ENCODE data around the gene TNFAIP8. TPM values are rescaled to one million over a fixed set of nuclear protein-coding genes. Genes with fewer than 3 reads are reported as not detected.

The TNFAIP8 gene
- total and polyA plus RNA-seq, 10 of the 15 experiments (the other 5 are each of a cell fraction or from before 2014, with no cell fraction given): 124 to 324 (median 177) TPM

DNA sequence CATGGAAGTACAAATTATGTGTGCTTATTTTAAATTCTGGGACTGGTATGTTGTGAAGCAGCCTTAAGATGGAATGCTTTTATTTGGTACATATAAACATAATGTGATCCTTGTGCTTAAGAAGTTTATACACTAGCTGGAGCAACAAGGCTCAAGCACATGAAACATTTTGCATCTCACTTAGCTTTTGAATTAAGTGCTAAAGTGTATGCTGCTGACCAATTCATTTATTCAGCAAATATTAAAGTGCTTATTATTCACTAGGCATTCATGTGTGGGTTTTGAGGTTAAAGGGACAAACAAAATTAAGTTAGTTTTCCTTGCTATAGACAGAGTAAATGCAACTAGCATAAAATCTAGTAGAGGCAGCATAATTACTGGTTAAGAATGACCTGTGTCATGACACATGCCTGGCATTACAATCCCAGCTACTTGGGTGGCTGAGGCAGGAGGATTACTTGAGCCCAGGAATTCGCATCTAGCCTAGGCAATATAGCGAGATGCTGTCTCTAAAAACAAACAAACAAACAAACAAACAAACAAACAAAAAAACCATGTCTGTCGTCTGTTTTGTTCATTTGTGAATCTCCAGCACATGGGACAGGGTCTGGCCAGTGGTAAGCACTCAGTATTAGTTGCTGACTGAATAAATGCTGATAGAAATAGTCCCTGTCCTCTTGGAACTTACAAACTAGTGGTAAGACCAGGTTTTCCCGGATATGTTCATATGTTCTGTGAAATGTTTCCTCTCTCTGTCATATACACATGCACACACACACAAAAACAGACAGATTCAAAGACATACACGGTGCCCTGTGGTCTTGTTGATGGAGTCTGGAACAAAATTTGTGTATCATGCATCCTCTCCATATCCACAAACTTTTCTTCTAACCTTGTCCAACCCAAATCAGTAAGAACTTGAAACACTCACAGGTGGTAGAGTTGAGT, 41.9 kb upstream of the TNFAIP8 start (continued):
- TF ChIP-seq, protein P1, sequence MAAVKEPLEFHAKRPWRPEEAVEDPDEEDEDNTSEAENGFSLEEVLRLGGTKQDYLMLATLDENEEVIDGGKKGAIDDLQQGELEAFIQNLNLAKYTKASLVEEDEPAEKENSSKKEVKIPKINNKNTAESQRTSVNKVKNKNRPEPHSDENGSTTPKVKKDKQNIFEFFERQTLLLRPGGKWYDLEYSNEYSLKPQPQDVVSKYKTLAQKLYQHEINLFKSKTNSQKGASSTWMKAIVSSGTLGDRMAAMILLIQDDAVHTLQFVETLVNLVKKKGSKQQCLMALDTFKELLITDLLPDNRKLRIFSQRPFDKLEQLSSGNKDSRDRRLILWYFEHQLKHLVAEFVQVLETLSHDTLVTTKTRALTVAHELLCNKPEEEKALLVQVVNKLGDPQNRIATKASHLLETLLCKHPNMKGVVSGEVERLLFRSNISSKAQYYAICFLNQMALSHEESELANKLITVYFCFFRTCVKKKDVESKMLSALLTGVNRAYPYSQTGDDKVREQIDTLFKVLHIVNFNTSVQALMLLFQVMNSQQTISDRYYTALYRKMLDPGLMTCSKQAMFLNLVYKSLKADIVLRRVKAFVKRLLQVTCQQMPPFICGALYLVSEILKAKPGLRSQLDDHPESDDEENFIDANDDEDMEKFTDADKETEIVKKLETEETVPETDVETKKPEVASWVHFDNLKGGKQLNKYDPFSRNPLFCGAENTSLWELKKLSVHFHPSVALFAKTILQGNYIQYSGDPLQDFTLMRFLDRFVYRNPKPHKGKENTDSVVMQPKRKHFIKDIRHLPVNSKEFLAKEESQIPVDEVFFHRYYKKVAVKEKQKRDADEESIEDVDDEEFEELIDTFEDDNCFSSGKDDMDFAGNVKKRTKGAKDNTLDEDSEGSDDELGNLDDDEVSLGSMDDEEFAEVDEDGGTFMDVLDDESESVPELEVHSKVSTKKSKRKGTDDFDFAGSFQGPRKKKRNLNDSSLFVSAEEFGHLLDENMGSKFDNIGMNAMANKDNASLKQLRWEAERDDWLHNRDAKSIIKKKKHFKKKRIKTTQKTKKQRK (IDR thresholded peaks at IDR 0.05; ENCODE audit: low read depth, low read length): no peak
- TF ChIP-seq ZNF622 (IDR thresholded peaks at IDR 0.05): no peak
- no peak for TF ChIP-seq LARP7 (IDR thresholded peaks at IDR 0.05)
- no peak for TF ChIP-seq WRNIP1 (IDR thresholded peaks at IDR 0.05; ENCODE audit: borderline replicate concordance, low read depth, low read length)
- TF ChIP-seq ESRRA (IDR thresholded peaks at IDR 0.05; ENCODE audit: low read length): no peak
- TF ChIP-seq TARDBP (IDR thresholded peaks at IDR 0.05; ENCODE audit: borderline replicate concordance): no peak
- no peak for TF ChIP-seq HDAC6 (IDR thresholded peaks at IDR 0.05; ENCODE audit: unreplicated experiment)

DNA sequence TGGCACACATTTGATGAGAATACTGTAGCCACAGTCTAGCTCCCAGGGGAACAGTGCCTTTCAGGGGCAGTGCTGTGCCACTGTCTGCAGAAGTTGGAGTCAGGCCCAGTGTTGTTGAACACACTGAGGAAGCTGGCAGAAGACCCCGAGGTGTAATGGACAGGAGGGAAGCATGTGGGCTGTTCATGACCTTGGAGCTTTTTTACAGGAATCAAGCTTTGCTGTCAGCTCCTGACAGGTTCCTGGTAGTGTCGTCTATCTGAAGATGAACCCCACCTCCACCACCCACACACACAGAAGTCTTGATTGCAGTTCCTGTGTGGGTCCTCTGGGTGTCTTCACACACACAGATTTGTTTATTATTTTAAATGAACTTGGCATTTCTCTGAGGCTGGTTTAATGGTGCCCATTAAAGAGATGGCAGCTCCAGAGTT, 40.3 kb upstream of the TNFAIP8 start:
- H3K9me3 ChIP-seq (replicated peaks; ENCODE audit: control insufficient read depth, insufficient read depth, low read length): no peaks in the 10 kb centered on the region
- peak; percentile 89 for ATAC-seq
- H4K20me1 ChIP-seq (ENCODE audit: control insufficient read depth, insufficient read depth): no peaks in the 10 kb centered on the region
- 0% methylated on average over 2 of the region's 2 CpGs for WGBS (ENCODE audit: insufficient coverage, insufficient replicate concordance, low lambda C conversion rate, missing lambda C conversion rate)
- H3K79me2 ChIP-seq (ENCODE audit: control insufficient read depth, insufficient read depth, low read length): peaks cover 83% of the 10 kb centered on the region
- BruUV-seq (replicated peaks): no TSS peak
- H2AFZ ChIP-seq (ENCODE audit: control insufficient read depth, low read depth, low read length): peak overlapping the region; percentile 70
- H3K4me2 ChIP-seq (ENCODE audit: control insufficient read depth, insufficient read depth): peak overlapping the region; percentile 46
- ChIA-PET SMC1A (ENCODE audit: uncharacterized antibody, unreplicated experiment) (interaction anchor here (0.6 to 19.0 kb wide), 45 partner anchors 8 to 332 kb away, joined by 3 to 393 read pairs (median 5); partner anchors contain the start of genes DMXL1, DTWD2 and TNFAIP8), CTCF (interaction anchor here (0.6 to 12.6 kb wide), 51 partner anchors 9 to 430 kb away, joined by 3 to 413 read pairs (median 6); partner anchors contain the start of genes DMXL1, DTWD2 and TNFAIP8), RAD21 (ENCODE audit: unreplicated experiment) (interaction anchor here (0.7 to 9.5 kb wide), 44 partner anchors 9 to 431 kb away, joined by 3 to 303 read pairs (median 6); partner anchors contain the start of genes DMXL1, DTWD2 and TNFAIP8), POLR2A (interaction anchor here (0.6 to 3.4 kb wide), 24 partner anchors 8 to 292 kb away, joined by 3 to 17 read pairs (median 4); partner anchors contain the start of gene TNFAIP8)
- intact Hi-C loops (cut with micrococcal nuclease; ENCODE audit: unreplicated experiment): loop anchor here (1.0 to 2.0 kb wide), 2 partner anchors 25 to 97 kb away; no protein-coding TSS in a partner anchor
- H3K4me3 ChIP-seq: no peak overlapping the region
- FAIRE-seq: peak; percentile 92
- H3K27ac ChIP-seq (ENCODE audit: control insufficient read depth, insufficient read depth): peak overlapping the region; percentile 68
- no peak overlapping the region for H3K9ac ChIP-seq (ENCODE audit: control insufficient read depth, insufficient read depth, low read length)
- in situ Hi-C loops (cut with MboI): no loop called here
- H3K27me3 ChIP-seq (replicated peaks in 1 of 2; ENCODE audit: control insufficient read depth in 2 of 2, insufficient read depth in 2 of 2, low read length in 1 of 2): no peaks in the 10 kb centered on the region
- H3K36me3 ChIP-seq (ENCODE audit: control insufficient read depth in 2 of 2, insufficient read depth in 2 of 2, low read length in 1 of 2): 0 out of 4 replicates have a peak, but pooled peaks cover 0 to 4% of the 10 kb centered on the region in 2 experiments
- DNase-seq (ENCODE audit: low read depth, low spot score): peak; percentile 69
- peaks cover 64% of the 10 kb centered on the region for H3K4me1 ChIP-seq (ENCODE audit: control insufficient read depth, insufficient read depth, low read length)
- TF ChIP-seq RUNX3 (IDR thresholded peaks at IDR 0.05; ENCODE audit: low read length) (no peak; the same call in 1 of the 2 replicates), MEF2B (IDR thresholded peaks at IDR 0.05; ENCODE audit: partially characterized antibody, poor library complexity, severe bottlenecking) (peak; percentile 92), MEF2A (IDR thresholded peaks at IDR 0.05; ENCODE audit: insufficient read depth, low read depth, low read length) (no peak), POLR2AphosphoS5 (IDR thresholded peaks at IDR 0.05; ENCODE audit: low read length) (no peak), EGR1 (IDR thresholded peaks at IDR 0.05; ENCODE audit: borderline replicate concordance in 1 of 2, low read depth in 2 of 2, low read length in 2 of 2) (peak in 1 of 2 experiments; percentile 85; a peak in 2 of 3 replicates)
- TF ChIP-seq, protein P2, sequence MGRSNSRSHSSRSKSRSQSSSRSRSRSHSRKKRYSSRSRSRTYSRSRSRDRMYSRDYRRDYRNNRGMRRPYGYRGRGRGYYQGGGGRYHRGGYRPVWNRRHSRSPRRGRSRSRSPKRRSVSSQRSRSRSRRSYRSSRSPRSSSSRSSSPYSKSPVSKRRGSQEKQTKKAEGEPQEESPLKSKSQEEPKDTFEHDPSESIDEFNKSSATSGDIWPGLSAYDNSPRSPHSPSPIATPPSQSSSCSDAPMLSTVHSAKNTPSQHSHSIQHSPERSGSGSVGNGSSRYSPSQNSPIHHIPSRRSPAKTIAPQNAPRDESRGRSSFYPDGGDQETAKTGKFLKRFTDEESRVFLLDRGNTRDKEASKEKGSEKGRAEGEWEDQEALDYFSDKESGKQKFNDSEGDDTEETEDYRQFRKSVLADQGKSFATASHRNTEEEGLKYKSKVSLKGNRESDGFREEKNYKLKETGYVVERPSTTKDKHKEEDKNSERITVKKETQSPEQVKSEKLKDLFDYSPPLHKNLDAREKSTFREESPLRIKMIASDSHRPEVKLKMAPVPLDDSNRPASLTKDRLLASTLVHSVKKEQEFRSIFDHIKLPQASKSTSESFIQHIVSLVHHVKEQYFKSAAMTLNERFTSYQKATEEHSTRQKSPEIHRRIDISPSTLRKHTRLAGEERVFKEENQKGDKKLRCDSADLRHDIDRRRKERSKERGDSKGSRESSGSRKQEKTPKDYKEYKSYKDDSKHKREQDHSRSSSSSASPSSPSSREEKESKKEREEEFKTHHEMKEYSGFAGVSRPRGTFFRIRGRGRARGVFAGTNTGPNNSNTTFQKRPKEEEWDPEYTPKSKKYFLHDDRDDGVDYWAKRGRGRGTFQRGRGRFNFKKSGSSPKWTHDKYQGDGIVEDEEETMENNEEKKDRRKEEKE (IDR thresholded peaks at IDR 0.05): no peak

Measured in GM12878 (cell line).